ENCODE data around the gene TIMM23. TPM values are rescaled to one million over a fixed set of nuclear protein-coding genes. Genes with fewer than 3 reads are reported as not detected.
"Not testable (repeated sequence)": the region's sequence is repeated elsewhere in the genome, so short reads cannot be mapped to it uniquely, and the experiment has no call there.

Gene TIMM23
- total and polyA plus RNA-seq, 4 donors, result 41.8 to 66.8 (median 42.7) TPM

DNA sequence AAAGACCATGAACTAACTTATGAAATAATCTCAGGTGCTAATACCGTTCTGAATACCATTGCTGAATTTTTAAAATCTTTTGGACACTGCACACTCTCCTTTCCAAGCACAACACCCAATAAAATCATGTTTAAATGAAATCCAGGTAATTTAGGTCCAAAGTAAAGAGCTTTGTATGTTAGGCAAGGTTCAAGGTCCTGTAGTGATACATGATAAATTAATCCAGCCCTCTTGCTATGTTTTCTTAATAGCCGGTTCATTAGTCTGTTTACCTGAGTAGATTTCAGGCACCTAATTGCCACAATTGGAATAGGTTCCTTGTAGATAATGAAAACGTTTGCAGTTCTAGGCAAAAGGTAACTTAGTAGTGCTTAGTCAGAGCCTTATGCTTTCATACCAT lies 13.3 kb downstream of the TIMM23 start:
- peak in 1 of 2 donors; percentile 33 for TF ChIP-seq RXRA (IDR thresholded peaks at IDR 0.05)
- TF ChIP-seq HNF4G (IDR thresholded peaks at IDR 0.05), result peak; percentile 27
- peak; percentile 64 to 74 for TF ChIP-seq HNF4A (conservative IDR thresholded peaks at IDR 0.05)
- H3K4me1 ChIP-seq (ENCODE audit: control insufficient read depth in 4 of 4, insufficient read depth in 4 of 4, low read length in 3 of 4), result peaks cover 0 to 14% (median 11%) of the 10 kb centered on the region in 4 donors
- not testable (repeated sequence) for H3K9me3 ChIP-seq (ENCODE audit: control insufficient read depth in 4 of 4, low read length in 3 of 4); H3K27me3 ChIP-seq (ENCODE audit: control insufficient read depth in 4 of 4, insufficient read depth in 4 of 4, low read length in 3 of 4); H3K4me3 ChIP-seq (ENCODE audit: low read depth in 1 of 3, low read length in 3 of 3); DNase-seq (ENCODE audit: low spot score); H3K36me3 ChIP-seq (ENCODE audit: control insufficient read depth in 4 of 4, insufficient read depth in 3 of 4, low read depth in 1 of 4, low read length in 3 of 4)
- WGBS, result 37% methylated on average over 3 of the region's 3 CpGs
- peak overlapping the region in 1 of 2 donors; percentile 31 for H3K27ac ChIP-seq (ENCODE audit: low read depth in 1 of 2, low read length in 2 of 2)
- peak overlapping the region in 1 of 2 donors; percentile 31 for H3K9ac ChIP-seq (ENCODE audit: low read depth in 1 of 2, low read length in 2 of 2)

DNA sequence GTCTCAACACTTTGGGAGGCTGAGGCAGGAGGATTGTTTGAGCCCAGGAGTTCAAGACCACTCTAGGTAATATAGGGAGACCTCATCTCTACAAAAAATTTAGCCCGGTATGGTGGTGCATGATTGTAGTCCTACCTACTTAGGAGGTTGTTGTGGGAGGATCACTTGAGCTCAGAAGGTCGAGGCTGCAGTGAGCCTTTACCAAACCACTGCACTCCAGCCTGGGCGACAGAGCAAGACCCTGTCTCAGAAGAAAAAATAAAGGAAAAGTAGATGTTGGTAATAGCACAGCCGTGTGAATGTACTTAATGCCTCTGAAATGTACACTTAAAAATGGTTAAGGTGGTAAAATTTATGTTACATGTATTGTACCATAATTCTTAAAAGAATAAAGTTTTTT lies 25.3 kb downstream of the TIMM23 start:
- Histone ChIP-seq H3K4me3 (ENCODE audit: low read depth in 1 of 3, low read length in 3 of 3) (no peak overlapping the region), H3K9ac (ENCODE audit: low read depth in 1 of 2, low read length in 2 of 2) (no peak overlapping the region), H3K36me3 (ENCODE audit: control insufficient read depth in 4 of 4, insufficient read depth in 3 of 4, low read depth in 1 of 4, low read length in 3 of 4) (peaks cover 0 to 7% (median 3%) of the 10 kb centered on the region in 4 donors), H3K27ac (ENCODE audit: low read depth in 1 of 2, low read length in 2 of 2) (peak overlapping the region in 1 of 2 donors; percentile 66), H3K4me1 (ENCODE audit: control insufficient read depth in 4 of 4, insufficient read depth in 4 of 4, low read length in 3 of 4) (peaks cover 0 to 15% (median 5%) of the 10 kb centered on the region in 4 donors), H3K9me3 (ENCODE audit: control insufficient read depth in 4 of 4, low read length in 3 of 4) (no peaks in the 10 kb centered on the region), H3K27me3 (ENCODE audit: control insufficient read depth in 4 of 4, insufficient read depth in 4 of 4, low read length in 3 of 4) (no peaks in the 10 kb centered on the region)
- TF ChIP-seq TAF1 (conservative IDR thresholded peaks at IDR 0.05) (no peak), HNF4G (IDR thresholded peaks at IDR 0.05) (no peak), EGR1 (IDR thresholded peaks at IDR 0.05; ENCODE audit: low read depth in 2 of 2) (no peak), RAD21 (IDR thresholded peaks at IDR 0.05) (no peak), NR2F2 (IDR thresholded peaks at IDR 0.05) (no peak), YY1 (IDR thresholded peaks at IDR 0.05) (no peak)
- TF ChIP-seq, protein P1, sequence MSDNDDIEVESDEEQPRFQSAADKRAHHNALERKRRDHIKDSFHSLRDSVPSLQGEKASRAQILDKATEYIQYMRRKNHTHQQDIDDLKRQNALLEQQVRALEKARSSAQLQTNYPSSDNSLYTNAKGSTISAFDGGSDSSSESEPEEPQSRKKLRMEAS (IDR thresholded peaks at IDR 0.05), result no peak
- TF ChIP-seq, protein P2, sequence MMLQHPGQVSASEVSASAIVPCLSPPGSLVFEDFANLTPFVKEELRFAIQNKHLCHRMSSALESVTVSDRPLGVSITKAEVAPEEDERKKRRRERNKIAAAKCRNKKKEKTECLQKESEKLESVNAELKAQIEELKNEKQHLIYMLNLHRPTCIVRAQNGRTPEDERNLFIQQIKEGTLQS (IDR thresholded peaks at IDR 0.05), result no peak
- TF ChIP-seq, protein P3, sequence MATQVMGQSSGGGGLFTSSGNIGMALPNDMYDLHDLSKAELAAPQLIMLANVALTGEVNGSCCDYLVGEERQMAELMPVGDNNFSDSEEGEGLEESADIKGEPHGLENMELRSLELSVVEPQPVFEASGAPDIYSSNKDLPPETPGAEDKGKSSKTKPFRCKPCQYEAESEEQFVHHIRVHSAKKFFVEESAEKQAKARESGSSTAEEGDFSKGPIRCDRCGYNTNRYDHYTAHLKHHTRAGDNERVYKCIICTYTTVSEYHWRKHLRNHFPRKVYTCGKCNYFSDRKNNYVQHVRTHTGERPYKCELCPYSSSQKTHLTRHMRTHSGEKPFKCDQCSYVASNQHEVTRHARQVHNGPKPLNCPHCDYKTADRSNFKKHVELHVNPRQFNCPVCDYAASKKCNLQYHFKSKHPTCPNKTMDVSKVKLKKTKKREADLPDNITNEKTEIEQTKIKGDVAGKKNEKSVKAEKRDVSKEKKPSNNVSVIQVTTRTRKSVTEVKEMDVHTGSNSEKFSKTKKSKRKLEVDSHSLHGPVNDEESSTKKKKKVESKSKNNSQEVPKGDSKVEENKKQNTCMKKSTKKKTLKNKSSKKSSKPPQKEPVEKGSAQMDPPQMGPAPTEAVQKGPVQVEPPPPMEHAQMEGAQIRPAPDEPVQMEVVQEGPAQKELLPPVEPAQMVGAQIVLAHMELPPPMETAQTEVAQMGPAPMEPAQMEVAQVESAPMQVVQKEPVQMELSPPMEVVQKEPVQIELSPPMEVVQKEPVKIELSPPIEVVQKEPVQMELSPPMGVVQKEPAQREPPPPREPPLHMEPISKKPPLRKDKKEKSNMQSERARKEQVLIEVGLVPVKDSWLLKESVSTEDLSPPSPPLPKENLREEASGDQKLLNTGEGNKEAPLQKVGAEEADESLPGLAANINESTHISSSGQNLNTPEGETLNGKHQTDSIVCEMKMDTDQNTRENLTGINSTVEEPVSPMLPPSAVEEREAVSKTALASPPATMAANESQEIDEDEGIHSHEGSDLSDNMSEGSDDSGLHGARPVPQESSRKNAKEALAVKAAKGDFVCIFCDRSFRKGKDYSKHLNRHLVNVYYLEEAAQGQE (IDR thresholded peaks at IDR 0.05), result no peak
- no peak for DNase-seq (ENCODE audit: low spot score)
- 93% methylated on average over 4 of the region's 4 CpGs for WGBS

DNA sequence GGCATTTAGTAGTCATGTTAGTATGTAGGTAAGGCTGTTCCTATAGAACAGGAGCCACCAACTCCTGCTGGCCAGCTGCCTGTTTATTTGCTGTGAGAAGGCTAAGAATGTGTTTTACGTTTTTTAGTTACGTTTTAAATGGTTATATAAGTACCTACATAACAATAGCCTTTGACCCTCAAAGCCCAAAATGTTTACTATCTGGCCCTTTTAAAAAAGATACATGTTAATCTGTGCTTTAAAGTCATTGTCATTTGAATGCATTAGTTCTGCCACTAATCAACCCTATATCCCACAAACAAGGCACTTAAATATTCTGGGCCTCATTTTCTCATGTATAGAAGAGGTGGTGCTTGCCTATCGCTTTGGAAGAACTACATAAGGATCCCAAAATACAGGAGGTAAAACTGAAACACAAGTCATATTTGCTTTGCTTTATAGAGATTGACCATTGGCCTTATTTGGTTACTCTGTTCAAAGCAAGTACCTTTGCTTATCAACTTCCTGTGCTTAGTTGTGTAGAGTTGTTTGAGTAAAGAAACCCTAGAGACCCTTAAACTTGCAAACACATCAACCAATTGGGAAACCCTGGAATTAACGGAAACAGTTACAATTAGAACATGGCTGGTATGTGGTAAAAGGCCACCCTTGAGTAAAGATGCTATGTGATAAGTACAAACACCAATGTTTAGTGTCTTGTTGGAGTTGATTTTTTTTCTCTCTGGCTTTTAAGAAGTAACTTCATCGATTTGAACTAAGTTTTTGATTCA lies 25.9 kb downstream of the TIMM23 start:
- DNase-seq (ENCODE audit: low spot score), result no peak
- H3K9me3 ChIP-seq (ENCODE audit: control insufficient read depth in 4 of 4, low read length in 3 of 4), result no peaks in the 10 kb centered on the region
- no peak overlapping the region for H3K4me3 ChIP-seq (ENCODE audit: low read depth in 1 of 3, low read length in 3 of 3)
- peaks cover 2 to 9% (median 3%) of the 10 kb centered on the region in 4 donors for H3K36me3 ChIP-seq (ENCODE audit: control insufficient read depth in 4 of 4, insufficient read depth in 3 of 4, low read depth in 1 of 4, low read length in 3 of 4)
- peaks cover 2 to 19% (median 10%) of the 10 kb centered on the region in 4 donors for H3K4me1 ChIP-seq (ENCODE audit: control insufficient read depth in 4 of 4, insufficient read depth in 4 of 4, low read length in 3 of 4)
- no peaks in the 10 kb centered on the region for H3K27me3 ChIP-seq (ENCODE audit: control insufficient read depth in 4 of 4, insufficient read depth in 4 of 4, low read length in 3 of 4)
- H3K27ac ChIP-seq (ENCODE audit: low read depth in 1 of 2, low read length in 2 of 2), result peak overlapping the region; percentile 12 to 66
- no peak overlapping the region for H3K9ac ChIP-seq (ENCODE audit: low read depth in 1 of 2, low read length in 2 of 2)
- WGBS, result 40% methylated on average over 5 of the region's 5 CpGs
- TF ChIP-seq GABPA (IDR thresholded peaks at IDR 0.05 in 1 of 2, conservative IDR thresholded peaks at IDR 0.05 in 1 of 2), result peak in 1 of 2 donors; percentile 69
- TF ChIP-seq RXRA (IDR thresholded peaks at IDR 0.05), result peak; percentile 65 to 84
- peak in 1 of 2 donors; percentile 8 for TF ChIP-seq EGR1 (IDR thresholded peaks at IDR 0.05; ENCODE audit: low read depth in 2 of 2)
- TF ChIP-seq, protein P3 (IDR thresholded peaks at IDR 0.05), result no peak
- peak in 1 of 2 donors; percentile 46 for TF ChIP-seq JUND (IDR thresholded peaks at IDR 0.05)
- TF ChIP-seq NR2F2 (IDR thresholded peaks at IDR 0.05), result no peak
- TF ChIP-seq FOXA1 (IDR thresholded peaks at IDR 0.05), result peak; percentile 38
- TF ChIP-seq YY1 (IDR thresholded peaks at IDR 0.05), result peak; percentile 55
- TF ChIP-seq, protein P1 (IDR thresholded peaks at IDR 0.05), result peak; percentile 57
- TF ChIP-seq SP1 (IDR thresholded peaks at IDR 0.05), result peak; percentile 79
- TF ChIP-seq HNF4A (conservative IDR thresholded peaks at IDR 0.05), result peak; percentile 78 to 79
- no peak for TF ChIP-seq HNF4G (IDR thresholded peaks at IDR 0.05)
- TF ChIP-seq, protein P2 (IDR thresholded peaks at IDR 0.05), result no peak
- TF ChIP-seq TAF1 (conservative IDR thresholded peaks at IDR 0.05), result no peak
- peak; percentile 14 to 25 for TF ChIP-seq RAD21 (IDR thresholded peaks at IDR 0.05)
- peak; percentile 35 for TF ChIP-seq FOXA2 (IDR thresholded peaks at IDR 0.05)
